ENCODE results near the gene C2orf69.

C2orf69 gene

GRCh38 chr2:199870581-199870980, 40.5 kb upstream of the C2orf69 start:
- no peak for TF ChIP-seq CTCF (IDR thresholded peaks at IDR 0.05; ENCODE audit: insufficient read depth, low read depth, low read length, missing control alignments)
- no peak for DNase-seq (ENCODE audit: low read depth)
- no peak overlapping the region for H3K4me3 ChIP-seq (ENCODE audit: low read length)

- no peak for DNase-seq (ENCODE audit: low read depth)
Measured at GRCh38 chr2:199874209-199874608, 36.9 kb upstream of the C2orf69 start.

GRCh38 chr2:199875400-199875799, 35.7 kb upstream of the C2orf69 start:
- H3K4me3 ChIP-seq (ENCODE audit: low read length): no peak overlapping the region
- no peak for TF ChIP-seq CTCF (IDR thresholded peaks at IDR 0.05; ENCODE audit: insufficient read depth, low read depth, low read length, missing control alignments)
- DNase-seq (ENCODE audit: low read depth): no peak

More at GRCh38 chr2:199874209-199874608, 36.9 kb upstream of the C2orf69 start:
- H3K4me3 ChIP-seq (ENCODE audit: low read length): no peak overlapping the region
- no peak for TF ChIP-seq CTCF (IDR thresholded peaks at IDR 0.05; ENCODE audit: insufficient read depth, low read depth, low read length, missing control alignments)

- no peak overlapping the region for H3K4me3 ChIP-seq (ENCODE audit: low read length)
- no peak for TF ChIP-seq CTCF (IDR thresholded peaks at IDR 0.05; ENCODE audit: insufficient read depth, low read depth, low read length, missing control alignments)
- DNase-seq (ENCODE audit: low read depth): no peak
Measured at GRCh38 chr2:199882667-199883066, 28.4 kb upstream of the C2orf69 start.

GRCh38 chr2:199883474-199884212, 27.4 kb upstream of the C2orf69 start:
- DNase-seq (ENCODE audit: low read depth): no peak
- H3K4me3 ChIP-seq (ENCODE audit: low read length): no peak overlapping the region
- no peak for TF ChIP-seq CTCF (IDR thresholded peaks at IDR 0.05; ENCODE audit: insufficient read depth, low read depth, low read length, missing control alignments)

- TF ChIP-seq CTCF (IDR thresholded peaks at IDR 0.05; ENCODE audit: insufficient read depth, low read depth, low read length, missing control alignments): no peak
- no peak for DNase-seq (ENCODE audit: low read depth)
- H3K4me3 ChIP-seq (ENCODE audit: low read length): no peak overlapping the region
Measured at GRCh38 chr2:199895406-199895805, 15.7 kb upstream of the C2orf69 start.

- DNase-seq (ENCODE audit: low read depth): no peak
- no peak for TF ChIP-seq CTCF (IDR thresholded peaks at IDR 0.05; ENCODE audit: insufficient read depth, low read depth, low read length, missing control alignments)
- H3K4me3 ChIP-seq (ENCODE audit: low read length): no peak overlapping the region
Measured at GRCh38 chr2:199896617-199897016, 14.5 kb upstream of the C2orf69 start.
